ENCODE measurements around the gene GRPR. TPM values are rescaled to one million over a fixed set of nuclear protein-coding genes. Genes with fewer than 3 reads are reported as not detected.
"Not testable (repeated sequence)": the region's sequence is repeated elsewhere in the genome, so short reads cannot be mapped to it uniquely, and the experiment has no call there.

The GRPR gene
- total RNA-seq, 1 donor from 2014 or later = 0.13 TPM

- DNase-seq (no peak), ATAC-seq (ENCODE audit: poor library complexity) (no peak)
- intact Hi-C loops (cut with DNase I) = no loop called here
Observed at GRCh38 chrX:16167181-16167580, 43.8 kb downstream of the GRPR start, which contains the start of gene MAGEB17. Gene MAGEB17, plus strand, starts transcription at chrX:16167481. Its CDS starts 2,902 bp downstream, at chrX:16170383.

- intact Hi-C loops (cut with DNase I) = no loop called here
- ATAC-seq (ENCODE audit: poor library complexity) = no peak
- DNase-seq = no peak
Observed at GRCh38 chrX:16171039-16171438, 47.7 kb downstream of the GRPR start.

- DNase-seq (no peak), ATAC-seq (ENCODE audit: poor library complexity) (no peak)
- intact Hi-C loops (cut with DNase I) = no loop called here
Observed at GRCh38 chrX:16171944-16172343, 48.6 kb downstream of the GRPR start.

GRCh38 chrX:16172391-16172790 lies 49.0 kb downstream of the GRPR start:
- no peak for DNase-seq
- no peak for ATAC-seq (ENCODE audit: poor library complexity)
- intact Hi-C loops (cut with DNase I) = no loop called here

GRCh38 chrX:16175329-16176061 lies 52.1 kb downstream of the GRPR start:
- DNase-seq = no peak
- no peak for ATAC-seq (ENCODE audit: poor library complexity)
- intact Hi-C loops (cut with DNase I) = no loop called here

- intact Hi-C loops (cut with DNase I) = no loop called here
- no peak for DNase-seq
- no peak for ATAC-seq (ENCODE audit: poor library complexity)
Observed at GRCh38 chrX:16177260-16177659, 53.9 kb downstream of the GRPR start.

- intact Hi-C loops (cut with DNase I); ATAC-seq (ENCODE audit: poor library complexity); DNase-seq: not testable (repeated sequence)
Observed at GRCh38 chrX:16183843-16184242, 60.5 kb downstream of the GRPR start.

GRCh38 chrX:16185725-16186136 lies 62.4 kb downstream of the GRPR start:
- no peak for DNase-seq
- ATAC-seq (ENCODE audit: poor library complexity) = no peak
- intact Hi-C loops (cut with DNase I) = no loop called here

- no peak for DNase-seq
- no peak for ATAC-seq (ENCODE audit: poor library complexity)
- intact Hi-C loops (cut with DNase I) = no loop called here
Observed at GRCh38 chrX:16186380-16187007, 63.1 kb downstream of the GRPR start.

- intact Hi-C loops (cut with DNase I) = no loop called here
- no peak for ATAC-seq (ENCODE audit: poor library complexity)
- DNase-seq = no peak
Observed at GRCh38 chrX:16187024-16187760, 63.8 kb downstream of the GRPR start.

GRCh38 chrX:16188687-16189086 lies 65.3 kb downstream of the GRPR start:
- DNase-seq (no peak), ATAC-seq (ENCODE audit: poor library complexity) (no peak)
- intact Hi-C loops (cut with DNase I) = no loop called here

- no peak for DNase-seq
- ATAC-seq (ENCODE audit: poor library complexity) = no peak
- intact Hi-C loops (cut with DNase I) = no loop called here
Observed at GRCh38 chrX:16191605-16192004, 68.2 kb downstream of the GRPR start.

- no peak for ATAC-seq (ENCODE audit: poor library complexity)
- intact Hi-C loops (cut with DNase I) = no loop called here
- DNase-seq = no peak
Observed at GRCh38 chrX:16196829-16197228, 73.5 kb downstream of the GRPR start.

GRCh38 chrX:16199343-16199742 lies 76.0 kb downstream of the GRPR start:
- no peak for ATAC-seq (ENCODE audit: poor library complexity)
- intact Hi-C loops (cut with DNase I) = no loop called here
- DNase-seq = no peak

- ATAC-seq (ENCODE audit: poor library complexity) (no peak), DNase-seq (no peak)
- intact Hi-C loops (cut with DNase I) = no loop called here
Observed at GRCh38 chrX:16202943-16203342, 79.6 kb downstream of the GRPR start.

Other genes starting within 250 kb of the GRPR start
- gene MAGEB17, start 43.9 kb downstream of the GRPR start, total RNA-seq = not detected